ENCODE measurements around the gene IGFL4. TPM values are rescaled to one million over a fixed set of nuclear protein-coding genes. Genes with fewer than 3 reads are reported as not detected.

The IGFL4 gene
- total and polyA plus RNA-seq, 2 of the 13 experiments (the other 11 are each of a cell fraction or from before 2014, with no cell fraction given) = 1.2 to 1.4 TPM

- Histone ChIP-seq H4K20me1 (ENCODE audit: insufficient read depth, low read length) (no peaks in the 10 kb centered on the region), H3K9me3 (ENCODE audit: low read length) (no peaks in the 10 kb centered on the region), H3K4me1 (ENCODE audit: insufficient read depth, low read length) (peaks cover 41% of the 10 kb centered on the region), H3K79me2 (ENCODE audit: insufficient read depth, low read length) (no peaks in the 10 kb centered on the region), H3K27ac (ENCODE audit: extremely low read length, insufficient read depth, low read length) (no peak overlapping the region), H3K4me2 (ENCODE audit: low read depth, low read length) (peak overlapping the region; percentile 94), H2AFZ (ENCODE audit: low read length) (peak overlapping the region; percentile 79), H3K4me3 (replicated peaks in 1 of 3; ENCODE audit: insufficient read depth in 1 of 3, low read depth in 2 of 3, low read length in 3 of 3) (peak overlapping the region; percentile 63 to 80 (median 65)), H3K9ac (ENCODE audit: insufficient read depth, low read depth, low read length) (0 out of 2 replicates have a peak overlapping the region, but pooled peaks have one; percentile 52), H3K36me3 (replicated peaks in 1 of 2; ENCODE audit: control insufficient read depth in 1 of 2, insufficient read depth in 2 of 2, low read length in 2 of 2) (no peaks in the 10 kb centered on the region), H3K27me3 (ENCODE audit: control insufficient read depth in 1 of 2, insufficient read depth in 2 of 2, low read length in 2 of 2) (no peaks in the 10 kb centered on the region; a peak in 1 of 5 replicates)
- ATAC-seq (no peak; the same call in 2 of the 3 replicates), DNase-seq (ENCODE audit: low spot score) (no peak), FAIRE-seq (peak; percentile 71)
- BruUV-seq (replicated peaks) = no TSS peak
- intact Hi-C loops (cut with micrococcal nuclease; ENCODE audit: unreplicated experiment) = loop anchor here (2.0 to 5.0 kb wide), 2 partner anchors 39 to 259 kb away; partner anchors contain the start of gene RSPH6A
- POLR2A ChIA-PET = interaction anchor here (1.1 to 1.5 kb wide), 2 partner anchors 8 to 174 kb away, joined by 3 read pairs; partner anchors contain the start of gene MYPOP
- in situ Hi-C loops (cut with HindIII; ENCODE audit: extremely low pct_ligation_motif_present, low pct_unique_long_range_greater_than_20kb) = loop anchor here (5.0 to 10.0 kb wide), 2 partner anchors 49 to 171 kb away; partner anchors contain the start of gene MYPOP
- 32% methylated on average over 9 of the region's 9 CpGs for WGBS (ENCODE audit: low lambda C conversion rate)
- CTCF ChIA-PET (ENCODE audit: low intra/inter-chr PET ratio, low total read pairs) = interaction anchor here (3.5 to 4.6 kb wide), 2 partner anchors 48 to 189 kb away, joined by 57 to 166 read pairs; no protein-coding TSS in a partner anchor
- TF ChIP-seq LRRFIP1 (CRISPR knock-in tag; conservative IDR thresholded peaks at IDR 0.05) (no peak), ZNF7 (CRISPR knock-in tag; IDR thresholded peaks at IDR 0.05) (no peak), TFE3 (CRISPR knock-in tag; IDR thresholded peaks at IDR 0.05) (no peak), ZNF10 (CRISPR knock-in tag; IDR thresholded peaks at IDR 0.05; ENCODE audit: borderline replicate concordance, low read depth) (no peak), ZNF629 (CRISPR knock-in tag; conservative IDR thresholded peaks at IDR 0.05) (0 out of 2 replicates have a peak, but pooled peaks have one; percentile 27)
Measured at GRCh38 chr19:46076031-46076880, 35.5 kb upstream of the IGFL4 start.
